ENCODE data around the gene ZNF385B.

ZNF385B gene

GRCh38 chr2:179622112-179622511 is 239.3 kb downstream of the ZNF385B start:
- DNase-seq = no peak

- DNase-seq = no peak
These were observed 241.4 kb downstream of the ZNF385B start for GRCh38 chr2:179619947-179620467.

GRCh38 chr2:179614121-179614520 is 247.3 kb downstream of the ZNF385B start:
- no peak for DNase-seq

- DNase-seq = no peak
These were observed 247.7 kb downstream of the ZNF385B start for GRCh38 chr2:179613701-179614100.

- no peak for DNase-seq
These were observed 248.1 kb downstream of the ZNF385B start for GRCh38 chr2:179613299-179613651.

DNA sequence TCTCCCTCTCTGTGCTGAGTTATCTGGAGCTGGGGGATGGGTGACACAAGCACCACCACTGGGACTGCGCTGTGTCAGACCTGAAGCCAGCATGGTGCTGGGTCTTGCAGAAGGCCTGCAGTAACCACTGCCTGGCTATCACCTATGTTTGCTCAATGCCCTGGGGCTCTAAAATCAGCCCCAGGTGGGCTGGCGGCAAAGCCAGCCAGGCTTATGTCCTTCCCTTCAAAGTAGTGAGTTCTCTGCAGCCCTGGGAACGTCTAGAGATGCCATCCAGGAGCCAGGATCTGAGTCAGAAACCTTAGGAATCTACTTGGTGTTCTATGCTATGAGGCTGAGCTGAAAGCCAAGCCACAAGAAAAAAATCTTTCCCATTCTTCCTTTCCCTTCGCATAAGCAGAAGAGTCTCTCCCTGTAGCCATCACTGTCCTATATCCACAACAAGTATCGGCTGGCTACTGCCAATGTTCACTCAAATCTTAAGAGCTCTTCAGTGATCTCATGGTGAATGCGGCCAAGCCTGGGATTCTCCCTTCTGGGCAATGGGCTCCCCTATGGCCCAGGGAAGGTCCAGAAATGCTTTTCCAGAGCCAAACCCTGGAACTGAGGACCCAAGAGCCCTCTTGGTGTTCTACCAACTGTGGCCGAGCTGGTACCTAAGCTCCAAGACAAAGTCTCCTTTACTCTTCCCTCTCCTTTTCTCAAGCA is 248.7 kb downstream of the ZNF385B start:
- DNase-seq = no peak

- DNase-seq = no peak
These were observed 249.3 kb downstream of the ZNF385B start for GRCh38 chr2:179612108-179612507.

DNA sequence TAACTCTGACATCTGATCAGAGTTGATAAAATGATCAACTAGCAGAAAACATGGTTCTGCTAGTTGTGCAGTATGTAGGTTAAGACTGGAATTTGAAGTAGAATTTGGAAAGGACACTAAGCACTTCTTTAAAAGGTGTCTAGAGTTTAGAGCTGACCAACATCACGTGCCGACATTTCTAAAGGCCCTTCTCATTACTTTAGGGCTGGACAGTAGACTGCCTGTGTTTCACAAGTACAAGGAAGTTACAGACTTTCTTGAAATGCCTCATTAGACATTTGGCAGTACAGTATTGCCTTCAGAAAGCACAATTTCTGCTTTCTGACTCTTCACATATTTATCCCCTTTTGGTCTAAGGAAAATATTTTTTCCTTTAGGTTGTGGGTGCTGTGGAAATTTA is 255.3 kb downstream of the ZNF385B start:
- DNase-seq = no peak

DNA sequence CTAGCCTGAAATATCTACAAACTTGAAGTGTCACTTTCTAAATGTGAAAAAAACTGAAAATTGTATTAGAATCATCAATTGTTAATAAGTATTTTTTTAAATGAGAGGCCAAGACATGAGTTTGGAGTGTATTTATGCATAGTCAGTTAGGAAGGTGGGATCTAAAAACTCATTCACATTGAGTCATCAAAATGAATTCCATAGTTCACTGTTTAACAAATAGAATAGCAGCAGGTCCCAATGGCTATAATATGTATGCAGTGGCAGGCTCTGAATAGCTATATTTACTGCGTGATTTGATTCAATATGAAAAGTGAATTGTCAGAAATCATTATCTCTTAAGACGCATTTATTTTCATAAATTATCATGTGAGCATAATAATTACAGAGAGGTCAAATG is 256.1 kb downstream of the ZNF385B start:
- DNase-seq = no peak

DNA sequence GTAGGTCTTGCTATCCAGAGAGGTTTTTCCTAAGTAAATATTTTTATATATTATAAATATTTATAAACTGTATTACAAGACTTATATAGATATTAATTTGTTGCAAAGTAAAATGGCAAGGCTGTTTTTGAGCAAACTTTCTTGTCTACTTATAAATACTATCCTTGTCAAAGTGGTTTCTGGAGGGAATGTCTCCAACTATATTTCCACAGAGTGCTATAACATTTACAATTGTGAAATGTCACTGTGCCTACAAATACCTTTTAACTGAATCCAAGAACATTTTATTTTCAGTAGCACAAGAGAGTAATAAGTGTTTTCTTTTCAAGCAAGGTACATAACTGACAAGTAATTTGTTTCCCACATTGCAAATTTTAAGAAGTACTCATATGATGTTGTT is 256.8 kb downstream of the ZNF385B start:
- DNase-seq = no peak

GRCh38 chr2:179602452-179602851 is 259.0 kb downstream of the ZNF385B start:
- no peak for DNase-seq

- DNase-seq = no peak
These were observed 265.4 kb downstream of the ZNF385B start for GRCh38 chr2:179596018-179596417.

DNA sequence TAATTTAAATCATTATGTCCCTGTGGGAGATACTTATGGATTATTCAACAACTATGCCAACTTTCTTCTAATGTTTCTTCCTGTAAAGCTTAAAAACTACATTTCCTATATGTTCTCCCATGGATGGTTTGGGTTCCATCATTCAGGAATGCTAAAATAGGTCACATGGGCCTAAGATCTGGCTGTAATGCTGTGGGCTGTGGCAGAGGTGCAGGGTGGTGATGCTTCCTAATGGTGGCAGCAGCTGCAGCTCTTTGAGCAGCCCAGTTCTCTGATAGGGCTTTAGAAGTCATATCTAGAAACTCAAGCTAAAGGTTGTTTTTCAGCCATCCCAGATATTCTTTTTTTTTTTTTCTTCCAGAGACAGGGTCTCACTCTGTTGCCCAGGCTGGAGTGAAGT is 266.1 kb downstream of the ZNF385B start:
- no peak for DNase-seq

DNA sequence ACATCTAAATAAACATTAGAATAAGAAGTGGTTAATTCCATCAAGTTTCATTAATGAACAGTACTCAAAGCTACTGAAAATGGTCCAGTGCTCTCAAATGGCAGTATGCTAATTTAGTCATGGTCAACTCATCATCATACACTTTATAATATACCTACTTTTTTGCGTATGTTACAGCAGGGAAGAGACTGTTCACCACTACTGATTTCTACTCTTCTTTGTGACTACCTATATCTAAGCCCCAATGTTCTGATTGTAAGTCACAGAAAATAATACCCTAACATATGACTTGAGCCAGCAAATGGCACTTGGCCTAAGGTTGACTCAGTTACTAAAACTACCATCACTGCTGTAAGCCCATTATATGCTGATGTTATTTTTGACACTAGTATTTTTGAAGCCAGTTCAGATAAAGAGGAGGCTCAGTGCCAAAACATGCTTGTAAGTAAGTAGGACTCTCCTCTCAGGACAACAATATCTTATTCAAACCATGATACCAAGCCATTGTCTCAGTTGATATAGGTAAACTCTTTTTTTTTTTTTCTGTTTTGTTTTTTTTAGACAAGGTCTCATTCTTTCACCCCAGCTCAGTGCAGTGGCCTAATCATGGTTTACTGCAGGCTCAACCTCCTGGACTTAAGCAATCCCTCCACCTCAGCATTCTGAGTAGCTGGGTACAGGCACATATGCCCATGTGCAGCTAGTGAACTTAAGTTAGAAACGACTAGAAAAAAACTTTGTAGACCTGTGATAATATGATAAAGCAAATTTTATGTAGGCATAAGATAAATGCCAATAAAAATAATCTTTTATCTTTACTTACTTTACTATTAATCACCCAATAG is 266.9 kb downstream of the ZNF385B start:
- DNase-seq = no peak

GRCh38 chr2:179593323-179593722 is 268.1 kb downstream of the ZNF385B start:
- DNase-seq = no peak

GRCh38 chr2:179592167-179592936 is 269.1 kb downstream of the ZNF385B start:
- no peak for DNase-seq

- DNase-seq = no peak
These were observed 269.7 kb downstream of the ZNF385B start for GRCh38 chr2:179591690-179592089.

- no peak for DNase-seq
These were observed 272.8 kb downstream of the ZNF385B start for GRCh38 chr2:179588486-179589145.

DNA sequence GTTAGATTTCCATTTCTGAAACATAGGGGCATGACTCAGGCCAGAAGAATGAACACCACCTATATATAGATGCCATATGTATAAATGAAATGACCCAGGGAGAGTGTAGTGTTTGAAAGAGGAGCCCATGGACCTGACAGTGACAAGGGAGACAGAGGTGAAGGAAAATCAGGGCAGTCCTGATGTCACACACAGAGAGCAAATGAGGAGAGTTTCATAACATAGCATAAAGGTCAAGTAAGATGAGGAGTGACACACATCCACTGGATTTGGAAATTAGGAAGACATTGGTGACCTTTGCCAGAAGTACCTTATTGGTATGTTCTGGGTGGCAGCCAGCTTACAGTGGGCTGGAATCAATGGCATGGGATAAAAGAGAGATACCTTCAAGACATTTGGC is 276.7 kb downstream of the ZNF385B start:
- no peak for DNase-seq

GRCh38 chr2:179581605-179582004 is 279.8 kb downstream of the ZNF385B start:
- no peak for DNase-seq

DNA sequence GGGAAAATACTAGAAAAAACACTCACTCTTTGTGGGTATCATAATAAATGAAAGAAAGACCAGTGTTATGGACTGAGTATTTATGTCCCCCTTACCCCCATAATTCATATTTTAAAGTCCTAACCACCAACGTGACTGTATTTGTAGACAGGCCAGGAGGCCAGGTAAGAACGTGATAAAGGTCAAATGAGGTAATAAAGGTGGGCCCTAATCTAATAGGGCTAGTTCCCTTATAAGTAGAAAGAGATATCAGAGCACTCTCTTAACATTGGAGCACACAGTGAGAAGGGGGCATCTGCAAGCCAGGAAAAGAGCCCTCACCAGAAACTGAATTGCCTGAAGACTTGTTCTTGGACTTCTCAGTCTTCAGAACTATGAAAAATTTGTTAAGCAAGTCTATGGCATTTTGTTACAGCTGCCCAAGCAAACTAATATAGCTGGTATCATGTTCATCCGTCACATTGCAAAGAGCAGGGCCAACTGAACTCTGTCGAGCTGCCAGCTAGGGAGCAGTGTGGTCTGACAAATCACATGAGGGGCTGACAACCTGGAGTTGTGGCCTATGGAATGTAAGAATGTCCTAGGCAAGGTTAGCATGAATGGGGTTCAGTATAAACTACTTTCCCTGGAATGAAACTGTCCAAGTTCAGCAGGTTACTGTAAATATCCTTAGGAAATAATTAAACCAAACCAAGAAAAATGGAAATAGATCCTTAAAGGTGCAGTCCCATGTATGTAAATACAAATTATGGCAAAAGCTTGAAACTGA is 280.9 kb downstream of the ZNF385B start:
- no peak for DNase-seq

DNA sequence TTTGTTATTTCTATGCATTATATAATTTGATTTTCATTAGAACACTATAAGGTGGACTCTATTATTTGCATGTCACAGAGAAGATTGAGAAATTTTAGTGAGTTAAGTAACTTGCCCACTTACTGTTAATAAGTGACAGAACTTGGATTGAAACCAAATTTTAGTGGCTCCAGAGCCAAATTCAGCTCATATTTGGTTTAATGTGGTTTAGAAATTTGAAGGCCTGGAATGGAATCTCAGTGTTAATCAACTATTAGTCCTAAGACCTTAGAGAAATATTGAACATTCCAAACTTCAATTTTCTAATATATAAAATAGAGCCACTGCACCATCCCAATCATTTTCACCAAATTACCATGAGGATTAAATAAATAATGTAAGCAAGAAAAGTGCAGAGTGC is 281.6 kb downstream of the ZNF385B start:
- no peak for DNase-seq
